ENCODE measurements around the gene MPZL2.

MPZL2 gene

DNA sequence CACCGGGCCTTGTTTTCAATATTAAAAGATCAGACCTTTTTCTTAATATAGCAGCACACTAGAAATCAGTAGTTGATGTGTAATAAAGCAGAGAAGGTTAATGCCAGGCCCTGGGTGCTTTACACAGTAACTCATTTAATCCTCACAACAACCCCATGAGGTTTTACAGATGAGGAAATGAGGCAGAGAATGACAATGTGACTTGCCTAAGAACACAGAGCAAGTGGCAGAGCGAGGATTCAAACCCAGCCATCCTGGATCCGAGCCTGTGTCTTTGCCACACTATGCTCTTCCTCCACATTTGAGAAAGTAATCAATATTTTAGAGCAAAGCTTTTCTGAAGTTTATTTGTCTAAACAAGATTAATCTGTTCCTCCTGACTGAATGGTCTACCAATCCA is 46.5 kb downstream of the MPZL2 start:
- DNase-seq = no peak

GRCh38 chr11:118216621-118217481 is 47.2 kb downstream of the MPZL2 start:
- no peak for DNase-seq

DNA sequence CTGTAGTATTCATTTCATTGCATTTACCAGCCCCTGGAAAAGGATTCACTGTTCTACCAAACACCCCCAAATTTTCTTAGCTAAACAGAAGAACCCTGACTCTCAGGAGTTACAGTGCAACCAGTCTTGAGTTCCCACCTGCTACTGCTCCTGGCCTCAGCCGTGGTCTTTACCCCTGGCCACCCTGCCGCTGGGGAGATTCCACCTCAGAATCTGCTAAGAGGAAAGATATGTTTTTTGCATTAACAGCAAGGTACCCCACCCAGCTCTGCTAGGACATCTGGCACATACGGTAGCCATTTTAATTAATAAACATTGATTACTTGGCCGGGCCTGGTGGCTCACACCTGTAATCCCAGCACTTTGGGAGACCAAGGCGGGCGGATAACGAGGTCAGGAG is 48.3 kb downstream of the MPZL2 start:
- no peak for DNase-seq

DNA sequence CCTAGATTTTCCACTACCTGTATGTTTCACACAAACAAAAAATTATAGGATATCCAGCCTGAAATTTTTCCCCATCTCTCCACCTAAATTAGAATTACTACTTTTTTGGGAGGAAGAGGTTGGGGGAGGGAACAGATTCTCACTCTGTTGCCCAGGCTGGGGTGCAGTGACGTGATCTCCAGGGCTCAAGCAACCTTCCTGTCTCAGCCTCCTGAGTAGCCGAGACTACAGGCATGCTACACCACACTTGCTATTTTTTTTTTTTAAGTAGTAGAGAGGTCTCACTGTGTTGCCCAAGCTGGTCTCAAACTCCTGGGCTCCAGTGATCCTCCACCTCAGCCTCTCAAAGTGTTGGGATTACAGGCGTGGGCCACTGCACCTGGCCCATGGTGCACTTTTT is 48.8 kb downstream of the MPZL2 start:
- no peak for DNase-seq

- no peak for DNase-seq
Observed at GRCh38 chr11:118214210-118214914, 49.7 kb downstream of the MPZL2 start.

DNA sequence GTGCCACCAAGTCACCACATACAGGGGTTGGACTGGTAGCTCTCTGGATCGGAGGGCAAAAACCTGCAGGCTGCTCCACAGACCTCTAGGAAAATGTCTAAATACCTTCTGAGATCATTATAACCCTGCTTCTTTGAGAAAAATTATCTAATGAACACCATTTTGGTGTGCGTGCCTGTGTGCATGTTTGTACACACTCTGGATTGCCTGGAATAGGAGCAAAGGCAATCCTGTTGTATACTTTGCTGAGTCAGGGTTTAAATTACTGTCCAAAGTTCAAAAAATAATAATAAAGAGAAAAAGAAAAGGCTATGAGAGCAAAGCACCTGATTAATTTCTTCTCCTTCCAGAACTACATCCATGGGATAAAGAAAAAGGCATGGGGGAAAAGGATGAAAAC is 50.3 kb downstream of the MPZL2 start:
- DNase-seq = no peak

- no peak for DNase-seq
Observed at GRCh38 chr11:118213201-118213600, 50.9 kb downstream of the MPZL2 start.

DNA sequence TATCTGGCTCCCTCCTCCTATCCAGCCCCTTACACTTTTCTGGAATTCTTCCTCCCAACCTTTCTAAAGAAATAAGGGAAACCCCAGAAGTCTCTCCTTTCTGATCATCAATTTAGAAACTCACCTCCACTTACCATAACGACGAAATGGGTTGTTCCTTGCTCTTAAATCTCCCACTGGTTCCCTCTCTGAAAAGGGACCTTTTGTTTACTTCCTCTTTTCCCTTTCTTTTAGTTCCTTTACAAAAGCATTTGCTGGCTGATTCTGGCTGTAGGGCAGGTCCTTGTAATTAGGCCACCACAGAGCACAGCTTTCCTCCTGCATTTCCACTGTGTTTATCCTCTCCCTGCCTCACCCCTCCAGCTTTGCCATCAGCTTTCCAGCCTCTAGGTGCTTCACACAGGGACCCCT is 51.3 kb downstream of the MPZL2 start:
- DNase-seq = no peak

- DNase-seq = no peak
Observed at GRCh38 chr11:118212131-118212725, 51.9 kb downstream of the MPZL2 start.

DNA sequence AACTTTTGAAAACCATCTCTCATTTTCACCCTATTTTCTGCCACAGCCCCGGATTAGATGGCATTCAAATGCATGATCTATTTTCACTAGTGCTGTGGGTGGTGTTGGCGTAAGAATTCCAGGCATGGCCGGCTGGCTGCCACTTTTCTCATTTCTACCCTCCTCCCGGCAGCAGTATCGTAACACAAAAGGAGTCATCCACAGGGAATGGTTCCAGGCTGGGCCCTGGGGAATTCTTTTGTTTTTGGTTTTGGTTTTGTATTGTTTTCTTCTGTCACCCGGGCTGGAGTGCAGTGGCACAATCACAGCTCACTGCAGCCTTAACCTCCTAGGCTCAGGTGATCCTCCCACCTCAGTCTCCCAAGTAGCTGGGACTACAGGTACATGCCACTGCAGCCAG is 53.1 kb downstream of the MPZL2 start:
- no peak for DNase-seq

DNA sequence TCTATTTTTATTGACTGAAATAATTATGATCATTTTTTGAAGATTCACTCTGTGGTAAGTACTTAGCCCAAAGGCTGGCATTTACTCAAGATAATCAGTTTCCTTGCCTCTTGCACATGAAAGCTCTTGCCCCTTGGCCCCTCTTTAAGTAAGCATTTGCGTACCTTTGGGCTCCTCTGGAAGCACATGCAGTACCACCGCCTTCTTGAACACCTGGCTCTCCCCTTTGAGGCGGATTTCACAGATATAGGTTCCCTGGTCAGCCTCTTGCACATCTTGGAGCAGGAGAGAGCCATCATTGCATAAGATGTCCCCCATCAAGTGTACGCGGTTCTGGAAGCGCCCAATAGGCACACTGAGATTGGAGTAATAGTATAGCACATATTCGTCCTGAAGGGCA is 53.8 kb downstream of the MPZL2 start:
- no peak for DNase-seq

DNA sequence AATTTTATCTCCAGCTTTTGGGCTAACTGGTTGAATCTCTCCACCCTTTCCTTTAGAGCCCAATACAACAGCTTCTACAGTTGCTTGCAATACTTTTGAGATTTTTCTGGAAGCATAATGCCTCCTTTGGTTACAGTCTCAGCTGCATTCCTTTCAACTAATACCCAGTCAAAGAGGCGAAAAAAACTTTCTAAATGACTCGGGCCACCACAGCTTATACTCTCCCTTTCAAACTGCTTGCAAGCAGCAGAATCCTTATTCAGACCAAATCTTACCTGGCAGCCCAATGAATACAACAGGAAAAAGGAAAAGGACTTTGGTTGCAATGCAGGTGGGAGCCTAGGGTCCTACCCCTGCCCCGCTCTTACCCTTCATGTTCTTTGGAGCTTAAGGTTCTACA is 55.1 kb downstream of the MPZL2 start:
- no peak for DNase-seq

GRCh38 chr11:118207079-118207478 is 57.0 kb downstream of the MPZL2 start:
- no peak for DNase-seq

DNA sequence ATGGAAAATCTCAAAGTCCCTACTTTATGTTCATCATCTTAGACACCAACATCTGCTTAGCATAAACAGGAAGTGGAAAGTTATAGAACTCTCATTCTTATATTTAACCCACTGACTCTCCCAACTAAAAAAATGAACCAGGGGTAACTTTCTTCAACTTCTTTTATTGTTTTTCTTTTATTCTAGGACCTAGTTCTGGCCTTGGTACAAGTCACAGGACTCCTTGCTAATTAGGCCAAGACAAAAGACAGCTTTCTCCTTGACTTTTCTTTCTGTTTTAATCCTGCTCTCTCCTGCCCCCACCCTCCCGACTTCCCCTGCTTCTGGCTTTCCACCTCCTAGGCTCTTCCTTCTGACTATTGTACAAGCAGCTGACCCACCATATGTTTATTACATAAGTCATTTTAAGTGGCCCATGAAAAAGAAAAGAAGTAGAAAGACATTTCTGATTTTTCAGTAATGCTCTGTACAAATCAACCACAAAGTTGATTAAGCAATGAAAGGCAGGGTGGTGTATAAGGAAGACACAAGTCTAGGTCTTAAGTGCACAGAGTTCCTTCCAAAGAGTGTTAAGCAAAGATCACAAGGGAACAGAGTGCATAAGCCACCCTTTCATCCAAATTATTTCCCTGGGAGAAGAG is 57.6 kb downstream of the MPZL2 start:
- DNase-seq = no peak

- DNase-seq = no peak
Observed at GRCh38 chr11:118205606-118206378, 58.3 kb downstream of the MPZL2 start.

Data from eye (tissue), 1 donor.